NK-92 (cell line): ENCODE data around the gene MPPED1.

ENCODE experiments used
- DNase-seq: peaks from one replicate; lab custom pipeline; 2025; ENCODE audit not compliant: unreplicated experiment; lab: John Stamatoyannopoulos, UW

MPPED1 gene

GRCh38 chr22:43537019-43537585, 125.3 kb downstream of the MPPED1 start:
- no peak for DNase-seq

GRCh38 chr22:43539572-43540528, 128.0 kb downstream of the MPPED1 start:
- DNase-seq, result no peak

GRCh38 chr22:43540529-43540923, 128.7 kb downstream of the MPPED1 start:
- no peak for DNase-seq

GRCh38 chr22:43541022-43541421, 129.2 kb downstream of the MPPED1 start:
- DNase-seq, result no peak

GRCh38 chr22:43541462-43542407, 129.9 kb downstream of the MPPED1 start:
- DNase-seq, result no peak

- DNase-seq, result no peak
These were observed 131.1 kb downstream of the MPPED1 start for GRCh38 chr22:43542681-43543521.

- DNase-seq, result no peak
These were observed 131.9 kb downstream of the MPPED1 start for GRCh38 chr22:43543522-43544288.

- no peak for DNase-seq
These were observed 132.5 kb downstream of the MPPED1 start for GRCh38 chr22:43544289-43544673.

- no peak for DNase-seq
These were observed 134.4 kb downstream of the MPPED1 start for GRCh38 chr22:43546186-43546585.

- no peak for DNase-seq
These were observed 138.3 kb downstream of the MPPED1 start for GRCh38 chr22:43550024-43550620.

GRCh38 chr22:43550672-43551071, 138.9 kb downstream of the MPPED1 start:
- DNase-seq, result no peak

GRCh38 chr22:43553451-43554258, 141.8 kb downstream of the MPPED1 start:
- DNase-seq, result no peak

- DNase-seq, result no peak
These were observed 142.4 kb downstream of the MPPED1 start for GRCh38 chr22:43554259-43554636.

GRCh38 chr22:43554694-43555365, 143.0 kb downstream of the MPPED1 start:
- DNase-seq, result no peak

- no peak for DNase-seq
These were observed 144.0 kb downstream of the MPPED1 start for GRCh38 chr22:43555561-43556515.
